Progenitor cell of endocrine pancreas (in vitro differentiated cells): ENCODE measurements around the gene SPRED2. TPM values are rescaled to one million over a fixed set of nuclear protein-coding genes. Genes with fewer than 3 reads are reported as not detected.

Experiments
- DNase-seq: peaks from one replicate; pipeline ENCODE4 v3.0.0; 2021; ENCODE audit warnings: low spot score; ENCODE audit not compliant: unreplicated experiment
- H3K27ac Mint-ChIP-seq: 2 replicates; pipeline ENCODE4 v1.8.0; 2021; ENCODE audit warnings: mild to moderate bottlenecking, moderate library complexity, mixed read lengths
- H3K27me3 Mint-ChIP-seq: 2 replicates; pipeline ENCODE4 v1.8.0; 2021; ENCODE audit warnings: mixed read lengths
- H3K36me3 Mint-ChIP-seq: 2 replicates; pipeline ENCODE4 v1.8.0; 2022; ENCODE audit warnings: mixed read lengths; ENCODE audit not compliant: insufficient read depth
- H3K4me1 Mint-ChIP-seq: 2 replicates; pipeline ENCODE4 v1.8.0; 2021; ENCODE audit warnings: low read depth, mixed read lengths
- H3K4me3 Mint-ChIP-seq: 2 replicates; pipeline ENCODE4 v1.8.0; 2021; ENCODE audit warnings: low read depth, mild to moderate bottlenecking, moderate library complexity, mixed read lengths
- H3K9me3 Mint-ChIP-seq: 2 replicates; pipeline ENCODE4 v1.8.0; 2021; ENCODE audit warnings: low read depth, mixed read lengths
- total RNA-seq: library from RNA; stranded (reverse); gene quantifications from 2 replicates; pipeline ENCODE4 v1.2.1, GENCODE V29; 2021
- TF ChIP-seq, protein P1 (sequence below): fragments of 200-600 bp; sonication (generic); IDR thresholded peaks from one replicate; pipeline ENCODE4 v1.5.0; 2021; ENCODE audit warnings: antibody characterized with exemption, mild to moderate bottlenecking; ENCODE audit not compliant: unreplicated experiment

SPRED2 gene
- total RNA-seq, 1 donor from 2014 or later: 38.6 TPM

GRCh38 chr2:65368468-65368867 lies 63.9 kb downstream of the SPRED2 start:
- Mint-ChIP-seq H3K4me1 (peaks cover 50% of the 10 kb centered on the region), H3K27ac (no peak overlapping the region), H3K4me3 (no peak overlapping the region), H3K9me3 (no peaks in the 10 kb centered on the region), H3K27me3 (no peaks in the 10 kb centered on the region), H3K36me3 (no peaks in the 10 kb centered on the region)
- no peak for DNase-seq
- TF ChIP-seq, protein P1, sequence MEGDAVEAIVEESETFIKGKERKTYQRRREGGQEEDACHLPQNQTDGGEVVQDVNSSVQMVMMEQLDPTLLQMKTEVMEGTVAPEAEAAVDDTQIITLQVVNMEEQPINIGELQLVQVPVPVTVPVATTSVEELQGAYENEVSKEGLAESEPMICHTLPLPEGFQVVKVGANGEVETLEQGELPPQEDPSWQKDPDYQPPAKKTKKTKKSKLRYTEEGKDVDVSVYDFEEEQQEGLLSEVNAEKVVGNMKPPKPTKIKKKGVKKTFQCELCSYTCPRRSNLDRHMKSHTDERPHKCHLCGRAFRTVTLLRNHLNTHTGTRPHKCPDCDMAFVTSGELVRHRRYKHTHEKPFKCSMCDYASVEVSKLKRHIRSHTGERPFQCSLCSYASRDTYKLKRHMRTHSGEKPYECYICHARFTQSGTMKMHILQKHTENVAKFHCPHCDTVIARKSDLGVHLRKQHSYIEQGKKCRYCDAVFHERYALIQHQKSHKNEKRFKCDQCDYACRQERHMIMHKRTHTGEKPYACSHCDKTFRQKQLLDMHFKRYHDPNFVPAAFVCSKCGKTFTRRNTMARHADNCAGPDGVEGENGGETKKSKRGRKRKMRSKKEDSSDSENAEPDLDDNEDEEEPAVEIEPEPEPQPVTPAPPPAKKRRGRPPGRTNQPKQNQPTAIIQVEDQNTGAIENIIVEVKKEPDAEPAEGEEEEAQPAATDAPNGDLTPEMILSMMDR: no peak

DNA sequence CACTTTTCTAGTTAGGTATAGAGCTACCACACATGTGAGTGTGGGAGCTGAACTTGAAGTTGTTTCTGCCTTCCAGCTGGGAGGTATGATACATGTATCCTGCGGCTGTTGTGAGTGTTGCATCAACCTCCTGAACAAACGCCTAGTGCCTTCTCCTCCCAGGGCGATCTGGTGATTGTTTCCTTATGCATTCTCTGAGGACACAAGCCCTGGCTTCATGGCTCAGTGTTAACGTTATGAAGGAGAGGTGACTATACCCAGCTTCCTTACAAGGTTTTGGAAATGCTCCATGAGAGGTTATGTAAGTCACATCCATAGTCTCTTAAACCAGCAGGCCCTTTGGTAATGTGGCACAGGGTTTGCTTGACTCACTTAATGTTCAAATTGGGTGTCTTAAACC lies 64.9 kb downstream of the SPRED2 start:
- TF ChIP-seq, protein P1: no peak
- Mint-ChIP-seq H3K27me3 (no peaks in the 10 kb centered on the region), H3K4me1 (peaks cover 46% of the 10 kb centered on the region), H3K27ac (peak overlapping the region; percentile 5), H3K9me3 (no peaks in the 10 kb centered on the region), H3K36me3 (no peaks in the 10 kb centered on the region), H3K4me3 (no peak overlapping the region)
- DNase-seq: no peak

- DNase-seq: no peak
- Mint-ChIP-seq H3K4me3 (no peak overlapping the region), H3K27me3 (no peaks in the 10 kb centered on the region), H3K9me3 (no peaks in the 10 kb centered on the region), H3K27ac (peak overlapping the region; percentile 63), H3K36me3 (no peaks in the 10 kb centered on the region), H3K4me1 (peaks cover 42% of the 10 kb centered on the region)
- TF ChIP-seq, protein P1: no peak
These were observed 65.7 kb downstream of the SPRED2 start for GRCh38 chr2:65366595-65367125.

- no peaks in the 10 kb centered on the region for H3K9me3 Mint-ChIP-seq
- no peak overlapping the region for H3K27ac Mint-ChIP-seq
- TF ChIP-seq, protein P1: no peak
- no peaks in the 10 kb centered on the region for H3K27me3 Mint-ChIP-seq
- no peaks in the 10 kb centered on the region for H3K36me3 Mint-ChIP-seq
- H3K4me1 Mint-ChIP-seq: peaks cover 40% of the 10 kb centered on the region
- no peak overlapping the region for H3K4me3 Mint-ChIP-seq
- no peak for DNase-seq
These were observed 67.2 kb downstream of the SPRED2 start for GRCh38 chr2:65364986-65365733.

DNA sequence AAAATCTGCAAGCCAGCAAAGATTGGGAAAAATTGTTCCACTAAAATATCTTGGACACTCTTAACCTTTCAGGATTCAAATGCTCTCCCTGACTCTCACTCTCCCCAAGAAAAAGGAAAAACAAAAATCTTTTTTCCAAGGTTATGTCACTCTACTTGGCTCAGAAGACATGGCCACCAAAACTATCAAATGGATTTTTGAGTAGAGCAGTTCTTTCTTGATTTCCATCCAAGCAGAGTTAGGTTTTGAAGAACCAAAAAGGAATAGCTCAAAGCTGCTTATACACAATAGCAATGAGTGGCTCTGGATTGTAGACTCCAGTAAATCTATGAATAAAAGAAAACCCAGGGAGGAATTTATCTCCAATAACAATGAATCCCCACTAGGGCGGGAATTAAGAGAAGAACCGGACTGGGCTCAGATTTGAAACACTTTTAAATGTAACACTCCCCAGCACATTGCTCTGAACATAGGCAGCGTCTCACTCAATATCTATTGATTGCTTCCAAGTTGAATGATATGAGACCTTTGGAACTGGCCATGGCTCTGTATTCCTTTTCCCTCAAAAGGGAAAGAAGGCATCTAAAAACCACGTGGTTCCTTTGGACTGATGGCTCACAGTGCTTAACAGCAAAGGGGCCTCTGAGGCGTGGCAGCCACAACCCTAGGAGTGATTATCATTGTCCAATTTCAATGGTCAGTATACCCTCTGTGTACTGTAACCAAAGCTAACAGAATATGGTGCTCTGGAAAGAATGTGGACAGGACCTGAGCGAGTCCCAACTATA lies 68.3 kb downstream of the SPRED2 start:
- TF ChIP-seq, protein P1: peak; percentile 18
- Mint-ChIP-seq H3K4me1 (peaks cover 40% of the 10 kb centered on the region), H3K4me3 (no peak overlapping the region), H3K27ac (peak overlapping the region; percentile 70), H3K9me3 (no peaks in the 10 kb centered on the region), H3K36me3 (no peaks in the 10 kb centered on the region), H3K27me3 (no peaks in the 10 kb centered on the region)
- DNase-seq: no peak
